ENCODE data around the gene AHI1. TPM values are rescaled to one million over a fixed set of nuclear protein-coding genes. Genes with fewer than 3 reads are reported as not detected.

Gene AHI1
- total and polyA plus RNA-seq, 2 of the 13 experiments (the other 11 are each of a cell fraction or from before 2014, with no cell fraction given) = 7.2 to 18.6 TPM

DNA sequence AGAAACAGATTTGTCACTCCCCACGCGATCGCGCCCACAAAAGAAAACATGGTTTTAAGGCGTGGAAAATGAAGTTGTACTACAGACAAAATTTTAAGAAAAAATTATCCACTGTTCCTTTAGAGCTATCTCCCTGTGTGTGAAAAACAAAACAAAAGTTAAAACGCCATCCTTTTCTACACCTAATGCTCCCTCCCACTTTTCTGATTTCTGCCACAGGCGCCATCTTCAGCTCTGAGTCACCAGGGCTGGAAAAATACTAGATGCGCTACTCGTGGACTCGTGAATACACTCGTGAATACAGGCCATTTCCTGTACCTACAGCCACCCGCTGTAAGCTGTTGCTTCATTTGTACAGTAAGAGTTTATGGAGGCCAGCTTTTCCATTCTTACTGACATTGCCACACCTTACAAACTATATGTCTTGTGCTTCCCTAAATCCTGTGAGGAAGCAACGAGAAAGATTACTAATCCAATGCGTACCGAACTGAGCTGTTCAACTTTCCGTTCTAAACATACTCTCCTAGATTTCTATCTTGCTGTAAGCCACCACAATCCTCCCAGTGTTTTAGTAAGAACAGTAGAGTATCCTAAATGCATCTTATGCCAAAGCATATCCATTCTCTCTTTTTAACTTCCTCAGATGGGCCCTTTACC is 773 bp upstream of the AHI1 start (continued):
- TF ChIP-seq, protein P1, sequence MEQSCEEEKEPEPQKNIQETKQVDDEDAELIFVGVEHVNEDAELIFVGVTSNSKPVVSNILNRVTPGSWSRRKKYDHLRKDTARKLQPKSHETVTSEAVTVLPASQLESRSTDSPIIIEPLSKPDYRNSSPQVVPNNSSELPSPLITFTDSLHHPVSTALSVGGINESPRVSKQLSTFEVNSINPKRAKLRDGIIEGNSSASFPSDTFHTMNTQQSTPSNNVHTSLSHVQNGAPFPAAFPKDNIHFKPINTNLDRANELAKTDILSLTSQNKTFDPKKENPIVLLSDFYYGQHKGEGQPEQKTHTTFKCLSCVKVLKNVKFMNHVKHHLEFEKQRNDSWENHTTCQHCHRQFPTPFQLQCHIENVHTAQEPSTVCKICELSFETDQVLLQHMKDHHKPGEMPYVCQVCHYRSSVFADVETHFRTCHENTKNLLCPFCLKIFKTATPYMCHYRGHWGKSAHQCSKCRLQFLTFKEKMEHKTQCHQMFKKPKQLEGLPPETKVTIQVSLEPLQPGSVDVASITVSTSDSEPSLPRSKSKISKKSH (CRISPR knock-in tag; IDR thresholded peaks at IDR 0.05; ENCODE audit: borderline replicate concordance) = no peak
- TF ChIP-seq, protein P2, sequence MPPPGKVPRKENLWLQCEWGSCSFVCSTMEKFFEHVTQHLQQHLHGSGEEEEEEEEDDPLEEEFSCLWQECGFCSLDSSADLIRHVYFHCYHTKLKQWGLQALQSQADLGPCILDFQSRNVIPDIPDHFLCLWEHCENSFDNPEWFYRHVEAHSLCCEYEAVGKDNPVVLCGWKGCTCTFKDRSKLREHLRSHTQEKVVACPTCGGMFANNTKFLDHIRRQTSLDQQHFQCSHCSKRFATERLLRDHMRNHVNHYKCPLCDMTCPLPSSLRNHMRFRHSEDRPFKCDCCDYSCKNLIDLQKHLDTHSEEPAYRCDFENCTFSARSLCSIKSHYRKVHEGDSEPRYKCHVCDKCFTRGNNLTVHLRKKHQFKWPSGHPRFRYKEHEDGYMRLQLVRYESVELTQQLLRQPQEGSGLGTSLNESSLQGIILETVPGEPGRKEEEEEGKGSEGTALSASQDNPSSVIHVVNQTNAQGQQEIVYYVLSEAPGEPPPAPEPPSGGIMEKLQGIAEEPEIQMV (CRISPR knock-in tag; IDR thresholded peaks at IDR 0.05; ENCODE audit: low read depth) = no peak
- TF ChIP-seq, protein P3, sequence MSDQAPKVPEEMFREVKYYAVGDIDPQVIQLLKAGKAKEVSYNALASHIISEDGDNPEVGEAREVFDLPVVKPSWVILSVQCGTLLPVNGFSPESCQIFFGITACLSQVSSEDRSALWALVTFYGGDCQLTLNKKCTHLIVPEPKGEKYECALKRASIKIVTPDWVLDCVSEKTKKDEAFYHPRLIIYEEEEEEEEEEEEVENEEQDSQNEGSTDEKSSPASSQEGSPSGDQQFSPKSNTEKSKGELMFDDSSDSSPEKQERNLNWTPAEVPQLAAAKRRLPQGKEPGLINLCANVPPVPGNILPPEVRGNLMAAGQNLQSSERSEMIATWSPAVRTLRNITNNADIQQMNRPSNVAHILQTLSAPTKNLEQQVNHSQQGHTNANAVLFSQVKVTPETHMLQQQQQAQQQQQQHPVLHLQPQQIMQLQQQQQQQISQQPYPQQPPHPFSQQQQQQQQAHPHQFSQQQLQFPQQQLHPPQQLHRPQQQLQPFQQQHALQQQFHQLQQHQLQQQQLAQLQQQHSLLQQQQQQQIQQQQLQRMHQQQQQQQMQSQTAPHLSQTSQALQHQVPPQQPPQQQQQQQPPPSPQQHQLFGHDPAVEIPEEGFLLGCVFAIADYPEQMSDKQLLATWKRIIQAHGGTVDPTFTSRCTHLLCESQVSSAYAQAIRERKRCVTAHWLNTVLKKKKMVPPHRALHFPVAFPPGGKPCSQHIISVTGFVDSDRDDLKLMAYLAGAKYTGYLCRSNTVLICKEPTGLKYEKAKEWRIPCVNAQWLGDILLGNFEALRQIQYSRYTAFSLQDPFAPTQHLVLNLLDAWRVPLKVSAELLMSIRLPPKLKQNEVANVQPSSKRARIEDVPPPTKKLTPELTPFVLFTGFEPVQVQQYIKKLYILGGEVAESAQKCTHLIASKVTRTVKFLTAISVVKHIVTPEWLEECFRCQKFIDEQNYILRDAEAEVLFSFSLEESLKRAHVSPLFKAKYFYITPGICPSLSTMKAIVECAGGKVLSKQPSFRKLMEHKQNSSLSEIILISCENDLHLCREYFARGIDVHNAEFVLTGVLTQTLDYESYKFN (CRISPR knock-in tag; conservative IDR thresholded peaks at IDR 0.05) = no peak
- TF ChIP-seq, protein P4, sequence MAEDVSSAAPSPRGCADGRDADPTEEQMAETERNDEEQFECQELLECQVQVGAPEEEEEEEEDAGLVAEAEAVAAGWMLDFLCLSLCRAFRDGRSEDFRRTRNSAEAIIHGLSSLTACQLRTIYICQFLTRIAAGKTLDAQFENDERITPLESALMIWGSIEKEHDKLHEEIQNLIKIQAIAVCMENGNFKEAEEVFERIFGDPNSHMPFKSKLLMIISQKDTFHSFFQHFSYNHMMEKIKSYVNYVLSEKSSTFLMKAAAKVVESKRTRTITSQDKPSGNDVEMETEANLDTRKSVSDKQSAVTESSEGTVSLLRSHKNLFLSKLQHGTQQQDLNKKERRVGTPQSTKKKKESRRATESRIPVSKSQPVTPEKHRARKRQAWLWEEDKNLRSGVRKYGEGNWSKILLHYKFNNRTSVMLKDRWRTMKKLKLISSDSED (CRISPR knock-in tag; IDR thresholded peaks at IDR 0.05) = no peak
- 0 out of 2 replicates have a peak, but pooled peaks have one; percentile 11 for TF ChIP-seq ZKSCAN1 (IDR thresholded peaks at IDR 0.05; ENCODE audit: low read length)
- TF ChIP-seq, protein P5, sequence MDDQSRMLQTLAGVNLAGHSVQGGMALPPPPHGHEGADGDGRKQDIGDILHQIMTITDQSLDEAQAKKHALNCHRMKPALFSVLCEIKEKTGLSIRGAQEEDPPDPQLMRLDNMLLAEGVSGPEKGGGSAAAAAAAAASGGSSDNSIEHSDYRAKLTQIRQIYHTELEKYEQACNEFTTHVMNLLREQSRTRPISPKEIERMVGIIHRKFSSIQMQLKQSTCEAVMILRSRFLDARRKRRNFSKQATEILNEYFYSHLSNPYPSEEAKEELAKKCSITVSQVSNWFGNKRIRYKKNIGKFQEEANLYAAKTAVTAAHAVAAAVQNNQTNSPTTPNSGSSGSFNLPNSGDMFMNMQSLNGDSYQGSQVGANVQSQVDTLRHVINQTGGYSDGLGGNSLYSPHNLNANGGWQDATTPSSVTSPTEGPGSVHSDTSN (CRISPR knock-in tag; IDR thresholded peaks at IDR 0.05; ENCODE audit: borderline replicate concordance) = no peak
- no peak for TF ChIP-seq GABPB1 (CRISPR knock-in tag; IDR thresholded peaks at IDR 0.05)
- TF ChIP-seq, protein P6, sequence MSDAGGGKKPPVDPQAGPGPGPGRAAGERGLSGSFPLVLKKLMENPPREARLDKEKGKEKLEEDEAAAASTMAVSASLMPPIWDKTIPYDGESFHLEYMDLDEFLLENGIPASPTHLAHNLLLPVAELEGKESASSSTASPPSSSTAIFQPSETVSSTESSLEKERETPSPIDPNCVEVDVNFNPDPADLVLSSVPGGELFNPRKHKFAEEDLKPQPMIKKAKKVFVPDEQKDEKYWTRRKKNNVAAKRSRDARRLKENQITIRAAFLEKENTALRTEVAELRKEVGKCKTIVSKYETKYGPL (CRISPR knock-in tag; IDR thresholded peaks at IDR 0.05) = no peak
- no peak for TF ChIP-seq ZNF224 (CRISPR knock-in tag; IDR thresholded peaks at IDR 0.05)
- TF ChIP-seq, protein P7, sequence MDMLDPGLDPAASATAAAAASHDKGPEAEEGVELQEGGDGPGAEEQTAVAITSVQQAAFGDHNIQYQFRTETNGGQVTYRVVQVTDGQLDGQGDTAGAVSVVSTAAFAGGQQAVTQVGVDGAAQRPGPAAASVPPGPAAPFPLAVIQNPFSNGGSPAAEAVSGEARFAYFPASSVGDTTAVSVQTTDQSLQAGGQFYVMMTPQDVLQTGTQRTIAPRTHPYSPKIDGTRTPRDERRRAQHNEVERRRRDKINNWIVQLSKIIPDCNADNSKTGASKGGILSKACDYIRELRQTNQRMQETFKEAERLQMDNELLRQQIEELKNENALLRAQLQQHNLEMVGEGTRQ (IDR thresholded peaks at IDR 0.05; ENCODE audit: low read depth, low read length) = no peak
- TF ChIP-seq, protein P7 (CRISPR knock-in tag; IDR thresholded peaks at IDR 0.05; ENCODE audit: borderline replicate concordance) = no peak
- TF ChIP-seq DNMT3B (CRISPR knock-in tag; conservative IDR thresholded peaks at IDR 0.05) = peak; percentile 35; the same call in 1 of the 2 replicates
- TF ChIP-seq, protein P8, sequence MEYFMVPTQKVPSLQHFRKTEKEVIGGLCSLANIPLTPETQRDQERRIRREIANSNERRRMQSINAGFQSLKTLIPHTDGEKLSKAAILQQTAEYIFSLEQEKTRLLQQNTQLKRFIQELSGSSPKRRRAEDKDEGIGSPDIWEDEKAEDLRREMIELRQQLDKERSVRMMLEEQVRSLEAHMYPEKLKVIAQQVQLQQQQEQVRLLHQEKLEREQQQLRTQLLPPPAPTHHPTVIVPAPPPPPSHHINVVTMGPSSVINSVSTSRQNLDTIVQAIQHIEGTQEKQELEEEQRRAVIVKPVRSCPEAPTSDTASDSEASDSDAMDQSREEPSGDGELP (IDR thresholded peaks at IDR 0.05; ENCODE audit: borderline replicate concordance, low read depth) = no peak
- TF ChIP-seq FOSL1 (CRISPR knock-in tag; IDR thresholded peaks at IDR 0.05; ENCODE audit: borderline replicate concordance) = peak; percentile 72; the same call in 1 of the 2 replicates
- no peak for TF ChIP-seq ZSCAN25 (CRISPR knock-in tag; IDR thresholded peaks at IDR 0.05)
